Activated CD4-positive, CD25-positive, alpha-beta regulatory T cell treated with anti-CD3 and anti-CD28 coated beads, Interleukin-2, amount 50 U/mL, for 24 hours (primary cell): Measurements from ENCODE around the gene VCX3A.
"Not testable (repeated sequence)": the region's sequence is repeated elsewhere in the genome, so short reads cannot be mapped to it uniquely, and the experiment has no call there.

Source experiments
- ATAC-seq, 2 donors: fragments of 150-1000 bp; cut with Tn5 transposase; one replicate each; pipeline ENCODE4 v1.10.0; 2021; ENCODE audit warnings: mild to moderate bottlenecking in 1 of 2, moderate library complexity in 1 of 2

Gene VCX3A

GRCh38 chrX:6535018-6535417 lies at the start of gene VCX3A:
TSS of gene VCX3A (minus strand) at chrX:6535118. CDS start at chrX:6534497, 621 bp downstream.
- not testable (repeated sequence) for ATAC-seq

GRCh38 chrX:6574762-6575161 lies 39.8 kb upstream of the VCX3A start:
- ATAC-seq = no peak

GRCh38 chrX:6568031-6568430 lies 33.1 kb upstream of the VCX3A start:
- ATAC-seq = no peak

- no peak for ATAC-seq
Observed at GRCh38 chrX:6558979-6559378, 24.1 kb upstream of the VCX3A start.

- ATAC-seq = no peak
Observed at GRCh38 chrX:6557690-6558089, 22.8 kb upstream of the VCX3A start.

GRCh38 chrX:6550999-6551398 lies 16.1 kb upstream of the VCX3A start:
- no peak for ATAC-seq

- no peak for ATAC-seq
Observed at GRCh38 chrX:6545712-6546111, 10.8 kb upstream of the VCX3A start.

- ATAC-seq = no peak
Observed at GRCh38 chrX:6526564-6527136, 8.3 kb downstream of the VCX3A start.

GRCh38 chrX:6517376-6517775 lies 17.5 kb downstream of the VCX3A start:
- no peak for ATAC-seq

GRCh38 chrX:6506444-6506843 lies 28.5 kb downstream of the VCX3A start:
- no peak for ATAC-seq

- ATAC-seq = no peak
Observed at GRCh38 chrX:6505960-6506359, 29.0 kb downstream of the VCX3A start.

- ATAC-seq = no peak
Observed at GRCh38 chrX:6500719-6501118, 34.2 kb downstream of the VCX3A start.

GRCh38 chrX:6498324-6498723 lies 36.6 kb downstream of the VCX3A start:
- ATAC-seq = no peak
